HepG2 (cell line): Measurements from ENCODE around the gene SLC26A3. TPM values are rescaled to one million over a fixed set of nuclear protein-coding genes. Genes with fewer than 3 reads are reported as not detected.

Experiments used
- ATAC-seq: fragments of 200-7000 bp; cut with Tn5 transposase; 3 replicates; pipeline ENCODE4 v1.9.1; 2020; ENCODE audit warnings: mild to moderate bottlenecking, moderate library complexity
- BruUV-seq: library from RNA; stranded (reverse); fragments of 400-500 nt; replicated peaks from 2 replicates; lab custom pipeline; 2021; lab: Mats Ljungman, UMichigan
- CTCF ChIA-PET: fragments of 300-600 bp; formaldehyde crosslinking; extraction: SDS; loops from one replicate; lab custom pipeline; 2021; ENCODE audit warnings: low total read pairs, inconsistent platforms, low intra/inter-chr PET ratio; lab: Yijun Ruan, JAX
- POLR2A ChIA-PET: fragments of 350-600 bp; sonication (Branson Sonifier 250); formaldehyde crosslinking; loops from one replicate; lab custom pipeline; 2020; ENCODE audit warnings: antibody characterized with exemption, inconsistent platforms; lab: Yijun Ruan, JAX
- DNase-seq: peaks from one replicate; pipeline ENCODE4 v3.0.0-alpha.2; 2015; ENCODE audit warnings: low spot score
- FAIRE-seq: peaks from 3 replicates; lab custom pipeline; 2011; peaks lifted over from hg19 to GRCh38; lab: Jason Lieb, UNC
- H2AFZ ChIP-seq: one replicate; pipeline ENCODE4 v1.6.1; 2011; ENCODE audit warnings: low read length, inconsistent platforms
- H3K27ac ChIP-seq: fragments of 300-600 bp; 3 replicates; pipeline ENCODE4 v1.8.0; 2011; ENCODE audit warnings: mixed run types, mild to moderate bottlenecking, mixed read lengths, low read length, inconsistent platforms; ENCODE audit not compliant: insufficient read depth; ENCODE audit errors: extremely low read length
- H3K27me3 ChIP-seq, 2 experiments: fragments of 200-600 bp in 1 of 2; 2 replicates in 1 of 2; 3 replicates in 1 of 2; pipeline versions ENCODE4 v1.6.0 to v1.8.0; 2011; ENCODE audit warnings: low read length in 2 of 2, mild to moderate bottlenecking in 2 of 2, moderate library complexity in 2 of 2, inconsistent platforms in 1 of 2; ENCODE audit not compliant: insufficient read depth in 2 of 2, control insufficient read depth in 1 of 2
- H3K36me3 ChIP-seq, 2 experiments: fragments of 200-600 bp in 1 of 2; replicated peaks in 1 of 2; 2 replicates in 1 of 2; 3 replicates in 1 of 2; pipeline versions ENCODE4 v1.5.1 to v1.8.0; 2011; ENCODE audit warnings: low read length in 2 of 2, inconsistent platforms in 1 of 2; ENCODE audit not compliant: insufficient read depth in 2 of 2, control insufficient read depth in 1 of 2
- H3K4me1 ChIP-seq: 2 replicates; pipeline ENCODE4 v1.5.1; 2012; ENCODE audit warnings: low read length, inconsistent platforms; ENCODE audit not compliant: insufficient read depth
- H3K4me2 ChIP-seq: 2 replicates; pipeline ENCODE4 v1.6.0; 2011; ENCODE audit warnings: low read depth, low read length, inconsistent platforms
- H3K4me3 ChIP-seq, 3 experiments: fragments of 200-600 bp in 1 of 3; sonication (generic), shearing (Covaris generic) in 1 of 3; replicated peaks in 1 of 3; 2 replicates each; pipeline ENCODE4 v1.5.1; 2011 to 2016; ENCODE audit warnings: low read length in 3 of 3, inconsistent platforms in 2 of 3, low read depth in 2 of 3, mild to moderate bottlenecking in 2 of 3, control low read depth in 1 of 3, mixed read lengths in 1 of 3; ENCODE audit not compliant: insufficient read depth in 1 of 3
- H3K79me2 ChIP-seq: one replicate; pipeline ENCODE4 v1.6.1; 2011; ENCODE audit warnings: low read length, inconsistent platforms; ENCODE audit not compliant: insufficient read depth
- H3K9ac ChIP-seq: 2 replicates; pipeline ENCODE4 v1.6.0; 2011; ENCODE audit warnings: mild to moderate bottlenecking, low read depth, low read length, inconsistent platforms; ENCODE audit not compliant: insufficient read depth
- H3K9me3 ChIP-seq: 2 replicates; pipeline ENCODE4 v1.5.1; 2012; ENCODE audit warnings: mild to moderate bottlenecking, low read length
- H4K20me1 ChIP-seq: 2 replicates; pipeline ENCODE4 v1.6.0; 2011; ENCODE audit warnings: inconsistent platforms, mild to moderate bottlenecking, low read length, moderate library complexity; ENCODE audit not compliant: insufficient read depth
- CENPX ChIP-seq: sonication (generic); formaldehyde crosslinking; IDR thresholded peaks from 2 replicates; pipeline ENCODE4 v1.9.0; 2021; ENCODE audit warnings: mild to moderate bottlenecking, missing genetic modification reagents, moderate library complexity
- FOXP1 ChIP-seq, 2 experiments: fragments of 450-650 bp in 1 of 2; IDR thresholded peaks; 2 replicates each; pipeline ENCODE4 v1.6.1; 2017 to 2018; ENCODE audit warnings: antibody characterized with exemption in 1 of 2
- HNRNPUL1 ChIP-seq: fragments of 200-400 bp; formaldehyde crosslinking; IDR thresholded peaks from 2 replicates; pipeline ENCODE4 v1.6.1; 2017; ENCODE audit warnings: low read depth, mild to moderate bottlenecking, low read length, moderate library complexity
- SMAD3 ChIP-seq: sonication (generic); formaldehyde crosslinking; IDR thresholded peaks from 2 replicates; pipeline ENCODE4 v1.4.0; 2020; ENCODE audit warnings: missing genetic modification reagents
- SUZ12 ChIP-seq: fragments of 150-350 bp; IDR thresholded peaks from 2 replicates; pipeline ENCODE4 v1.6.1; 2014; ENCODE audit warnings: low read depth, low read length
- TOE1 ChIP-seq: sonication (generic); formaldehyde crosslinking; IDR thresholded peaks from 2 replicates; pipeline ENCODE4 v1.4.0; 2020; ENCODE audit warnings: mild to moderate bottlenecking, missing genetic modification reagents
- ZMYM3 ChIP-seq: sonication (generic); formaldehyde crosslinking; IDR thresholded peaks from 2 replicates; pipeline ENCODE4 v1.5.1; 2020; ENCODE audit warnings: mild to moderate bottlenecking, missing genetic modification reagents
- ZNF354B ChIP-seq: sonication (generic); formaldehyde crosslinking; IDR thresholded peaks from 2 replicates; pipeline ENCODE4 v1.8.0; 2022; ENCODE audit warnings: mild to moderate bottlenecking, missing genetic modification reagents
- ZNF564 ChIP-seq: sonication (generic); formaldehyde crosslinking; IDR thresholded peaks from 2 replicates; pipeline ENCODE4 v1.8.1; 2023; ENCODE audit warnings: mild to moderate bottlenecking, missing genetic modification reagents
- ZNF572 ChIP-seq: sonication (generic); formaldehyde crosslinking; IDR thresholded peaks from 2 replicates; pipeline ENCODE4 v1.5.1; 2020; ENCODE audit warnings: mild to moderate bottlenecking, missing genetic modification reagents
- ZNF768 ChIP-seq: sonication (generic); formaldehyde crosslinking; IDR thresholded peaks from 2 replicates; pipeline ENCODE4 v1.4.0; 2020; ENCODE audit warnings: missing genetic modification reagents
- WGBS: methylation state at CpG from one replicate; pipeline ENCODE4 v1.1.6; 2017; ENCODE audit warnings: low lambda C conversion rate; 5-methylcytosine and 5-hydroxymethylcytosine counted together
- in situ Hi-C: cut with HindIII; loops from 2 replicates; pipeline ENCODE4 v1.10.0; 2017; ENCODE audit warnings: low pct_unique_long_range_greater_than_20kb; ENCODE audit not compliant: extremely low pct_ligation_motif_present
- intact Hi-C: fragments of 100-400 bp; cut with micrococcal nuclease; formaldehyde crosslinking; loops from one replicate; pipeline ENCODE4 v1.10.0; 2022; ENCODE audit not compliant: unreplicated experiment
- polyA plus RNA-seq, 8 experiments: library from polyadenylated mRNA; depleted of rRNA in 3 of 8; stranded (reverse) in 7 of 8; unstranded in 1 of 8; fragments of >200 nt; fragmentation: Illumina TruSeq in 4 of 8; extraction: Trizol in 4 of 8; gene quantifications; 2 replicates each; pipeline versions ENCODE4 v1.2.1 to v1.2.3, GENCODE V29; 2011 to 2016; ENCODE audit warnings: low read depth in 4 of 8, missing spikeins in 1 of 8, mixed read lengths in 1 of 8; ENCODE audit not compliant: insufficient read depth in 1 of 8
- total RNA-seq, 5 experiments: library from RNA; depleted of rRNA; stranded (reverse); fragments of >200 nt; fragmentation: Illumina TruSeq; extraction: Trizol; gene quantifications; 2 replicates each; pipeline ENCODE4 v1.2.3, GENCODE V29; 2016; ENCODE audit warnings: low read depth in 1 of 5
- TF ChIP-seq, protein P1 (sequence below): sonication (generic); formaldehyde crosslinking; IDR thresholded peaks from 2 replicates; pipeline ENCODE4 v1.5.0; 2020; ENCODE audit warnings: mild to moderate bottlenecking, missing genetic modification reagents, borderline replicate concordance
- TF ChIP-seq, protein P2 (sequence below): IDR thresholded peaks from 2 replicates; pipeline ENCODE4 v1.6.1; 2016
- TF ChIP-seq, protein P3 (sequence below): sonication (generic); formaldehyde crosslinking; IDR thresholded peaks from 2 replicates; pipeline ENCODE4 v1.5.1; 2020; ENCODE audit warnings: missing genetic modification reagents, mild to moderate bottlenecking, borderline replicate concordance

Gene SLC26A3
- total and polyA plus RNA-seq, 2 of the 13 experiments (the other 11 are each of a cell fraction or from before 2014, with no cell fraction given) = 0.11 to 0.30 TPM

DNA sequence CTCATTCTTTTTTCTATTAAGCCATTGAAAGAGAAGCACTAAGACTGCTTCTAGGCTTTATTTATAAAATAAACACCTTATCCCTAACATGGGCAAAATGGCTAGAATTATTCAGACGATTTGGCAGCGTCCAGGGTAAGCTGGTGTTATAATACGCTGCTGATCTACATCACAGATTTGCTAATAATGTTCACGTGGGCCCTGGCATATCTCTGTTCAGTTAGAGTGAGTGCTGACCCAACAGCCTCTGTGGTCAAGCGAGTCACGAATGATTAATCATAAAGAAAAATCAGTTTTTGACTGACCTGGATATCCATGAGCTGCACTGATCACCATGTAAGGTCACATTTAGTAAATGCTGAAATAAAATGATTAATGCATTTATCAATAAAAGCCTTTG is 87.5 kb downstream of the SLC26A3 start:
- ATAC-seq = no peak
- Histone ChIP-seq H3K27ac (no peak overlapping the region), H3K9me3 (no peaks in the 10 kb centered on the region), H3K9ac (no peak overlapping the region), H3K79me2 (no peaks in the 10 kb centered on the region), H3K27me3 (no peaks in the 10 kb centered on the region; a peak in 1 of 5 replicates), H4K20me1 (no peaks in the 10 kb centered on the region), H3K4me3 (no peak overlapping the region), H3K4me2 (no peak overlapping the region), H2AFZ (no peak overlapping the region), H3K4me1 (no peaks in the 10 kb centered on the region), H3K36me3 (no peaks in the 10 kb centered on the region)
- BruUV-seq = no TSS peak
- ChIA-PET POLR2A (no interaction called here), CTCF (no interaction called here)
- 36% methylated on average over 6 of the region's 6 CpGs for WGBS
- in situ Hi-C loops (loop anchor here (25.0 kb wide), 1 partner anchor 503 kb away; no protein-coding TSS in a partner anchor), intact Hi-C loops (no loop called here)
- no peak for TF ChIP-seq SUZ12
- no peak for TF ChIP-seq TOE1 (CRISPR knock-in tag)
- TF ChIP-seq, protein P1, sequence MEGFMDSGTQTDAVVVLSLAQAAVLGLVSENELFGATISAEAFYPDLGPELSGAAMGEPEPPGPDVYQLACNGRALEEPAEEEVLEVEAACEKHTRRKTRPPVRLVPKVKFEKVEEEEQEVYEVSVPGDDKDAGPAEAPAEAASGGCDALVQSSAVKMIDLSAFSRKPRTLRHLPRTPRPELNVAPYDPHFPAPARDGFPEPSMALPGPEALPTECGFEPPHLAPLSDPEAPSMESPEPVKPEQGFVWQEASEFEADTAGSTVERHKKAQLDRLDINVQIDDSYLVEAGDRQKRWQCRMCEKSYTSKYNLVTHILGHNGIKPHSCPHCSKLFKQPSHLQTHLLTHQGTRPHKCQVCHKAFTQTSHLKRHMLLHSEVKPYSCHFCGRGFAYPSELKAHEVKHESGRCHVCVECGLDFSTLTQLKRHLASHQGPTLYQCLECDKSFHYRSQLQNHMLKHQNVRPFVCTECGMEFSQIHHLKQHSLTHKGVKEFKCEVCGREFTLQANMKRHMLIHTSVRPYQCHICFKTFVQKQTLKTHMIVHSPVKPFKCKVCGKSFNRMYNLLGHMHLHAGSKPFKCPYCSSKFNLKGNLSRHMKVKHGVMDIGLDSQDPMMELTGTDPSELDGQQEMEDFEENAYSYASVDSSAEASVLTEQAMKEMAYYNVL (CRISPR knock-in tag) = no peak
- no peak for TF ChIP-seq ZNF354B (CRISPR knock-in tag)
- TF ChIP-seq ZMYM3 (CRISPR knock-in tag) = no peak
- TF ChIP-seq, protein P2, sequence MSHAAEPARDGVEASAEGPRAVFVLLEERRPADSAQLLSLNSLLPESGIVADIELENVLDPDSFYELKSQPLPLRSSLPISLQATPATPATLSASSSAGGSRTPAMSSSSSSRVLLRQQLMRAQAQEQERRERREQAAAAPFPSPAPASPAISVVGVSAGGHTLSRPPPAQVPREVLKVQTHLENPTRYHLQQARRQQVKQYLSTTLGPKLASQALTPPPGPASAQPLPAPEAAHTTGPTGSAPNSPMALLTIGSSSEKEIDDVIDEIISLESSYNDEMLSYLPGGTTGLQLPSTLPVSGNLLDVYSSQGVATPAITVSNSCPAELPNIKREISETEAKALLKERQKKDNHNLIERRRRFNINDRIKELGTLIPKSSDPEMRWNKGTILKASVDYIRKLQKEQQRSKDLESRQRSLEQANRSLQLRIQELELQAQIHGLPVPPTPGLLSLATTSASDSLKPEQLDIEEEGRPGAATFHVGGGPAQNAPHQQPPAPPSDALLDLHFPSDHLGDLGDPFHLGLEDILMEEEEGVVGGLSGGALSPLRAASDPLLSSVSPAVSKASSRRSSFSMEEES (CRISPR knock-in tag) = no peak
- TF ChIP-seq, protein P3, sequence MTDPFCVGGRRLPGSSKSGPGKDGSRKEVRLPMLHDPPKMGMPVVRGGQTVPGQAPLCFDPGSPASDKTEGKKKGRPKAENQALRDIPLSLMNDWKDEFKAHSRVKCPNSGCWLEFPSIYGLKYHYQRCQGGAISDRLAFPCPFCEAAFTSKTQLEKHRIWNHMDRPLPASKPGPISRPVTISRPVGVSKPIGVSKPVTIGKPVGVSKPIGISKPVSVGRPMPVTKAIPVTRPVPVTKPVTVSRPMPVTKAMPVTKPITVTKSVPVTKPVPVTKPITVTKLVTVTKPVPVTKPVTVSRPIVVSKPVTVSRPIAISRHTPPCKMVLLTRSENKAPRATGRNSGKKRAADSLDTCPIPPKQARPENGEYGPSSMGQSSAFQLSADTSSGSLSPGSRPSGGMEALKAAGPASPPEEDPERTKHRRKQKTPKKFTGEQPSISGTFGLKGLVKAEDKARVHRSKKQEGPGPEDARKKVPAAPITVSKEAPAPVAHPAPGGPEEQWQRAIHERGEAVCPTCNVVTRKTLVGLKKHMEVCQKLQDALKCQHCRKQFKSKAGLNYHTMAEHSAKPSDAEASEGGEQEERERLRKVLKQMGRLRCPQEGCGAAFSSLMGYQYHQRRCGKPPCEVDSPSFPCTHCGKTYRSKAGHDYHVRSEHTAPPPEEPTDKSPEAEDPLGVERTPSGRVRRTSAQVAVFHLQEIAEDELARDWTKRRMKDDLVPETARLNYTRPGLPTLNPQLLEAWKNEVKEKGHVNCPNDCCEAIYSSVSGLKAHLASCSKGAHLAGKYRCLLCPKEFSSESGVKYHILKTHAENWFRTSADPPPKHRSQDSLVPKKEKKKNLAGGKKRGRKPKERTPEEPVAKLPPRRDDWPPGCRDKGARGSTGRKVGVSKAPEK (CRISPR knock-in tag) = no peak
- TF ChIP-seq ZNF768 (CRISPR knock-in tag) = no peak
- no peak for TF ChIP-seq SMAD3 (CRISPR knock-in tag)
- TF ChIP-seq ZNF572 = no peak
- no peak for TF ChIP-seq CENPX (CRISPR knock-in tag)
- TF ChIP-seq ZNF564 (CRISPR knock-in tag) = no peak
- no peak for TF ChIP-seq FOXP1 (IDR thresholded peaks at IDR 0.05)
- no peak for TF ChIP-seq FOXP1 (CRISPR knock-in tag; IDR thresholded peaks at IDR 0.05)
- no peak for TF ChIP-seq HNRNPUL1
- FAIRE-seq = no peak
- no peak for DNase-seq
